ENCODE results near the gene BABAM2. TPM values are rescaled to one million over a fixed set of nuclear protein-coding genes. Genes with fewer than 3 reads are reported as not detected.

The BABAM2 gene
- total and polyA plus RNA-seq, 2 experiments from 2014 or later = 35.2 to 46.1 TPM

DNA sequence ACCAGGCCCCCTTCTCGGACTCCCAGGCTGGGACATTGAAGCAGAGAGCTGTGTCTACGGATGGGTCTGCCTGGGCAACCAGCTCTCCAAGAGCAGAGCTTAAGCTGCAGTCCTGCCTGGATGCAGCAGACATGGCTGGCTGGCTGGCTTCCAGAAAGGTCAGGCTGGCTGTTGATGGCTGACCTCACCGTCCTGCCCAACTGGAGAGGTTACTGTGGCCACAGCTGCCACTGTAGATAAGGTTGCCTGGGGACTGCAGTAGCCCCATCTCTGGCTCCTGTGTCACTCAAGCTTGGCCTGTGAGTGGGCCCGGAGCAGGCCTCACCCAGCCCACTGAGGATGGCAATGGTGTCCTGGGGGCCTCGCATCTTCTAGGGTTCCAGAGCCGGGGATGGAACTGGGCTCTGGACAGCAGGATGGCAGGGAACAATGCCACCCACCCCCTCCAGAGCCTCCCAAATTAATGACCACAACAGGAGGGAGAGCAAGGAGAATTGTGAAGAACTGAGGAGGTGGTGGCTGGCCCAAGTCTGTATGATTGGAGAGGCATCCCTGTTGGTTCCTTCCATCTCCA, 465.1 kb downstream of the BABAM2 start:
- Histone ChIP-seq H3K4me1 (ENCODE audit: insufficient read depth) (peaks cover 7% of the 10 kb centered on the region; the same call in 1 of the 2 replicates), H3K27ac (peak overlapping the region; percentile 43), H3F3A (ENCODE audit: insufficient read depth) (no peaks in the 10 kb centered on the region), H3K79me2 (ENCODE audit: insufficient read depth) (no peaks in the 10 kb centered on the region), H3K4me3 (no peak overlapping the region), H4K20me1 (ENCODE audit: insufficient read depth) (no peaks in the 10 kb centered on the region), H3K9me3 (ENCODE audit: low read depth) (no peaks in the 10 kb centered on the region), H2AFZ (peak overlapping the region; percentile 75), H3K9ac (peak overlapping the region; percentile 80), H3K27me3 (replicated peaks; ENCODE audit: insufficient read depth) (no peaks in the 10 kb centered on the region), H3K9me2 (ENCODE audit: insufficient read depth) (no peaks in the 10 kb centered on the region), H3K36me3 (ENCODE audit: low read depth) (no peaks in the 10 kb centered on the region), H3K4me2 (ENCODE audit: unreplicated experiment) (peak overlapping the region; percentile 1)
- no peak for TF ChIP-seq EZH2phosphoT487 (IDR thresholded peaks at IDR 0.05; ENCODE audit: insufficient read depth, low read depth)
- no peak for TF ChIP-seq EZH2 (IDR thresholded peaks at IDR 0.05; ENCODE audit: insufficient read depth, poor library complexity, severe bottlenecking)
- in situ Hi-C loops (cut with MboI) = no loop called here
- 77 to 81% methylated on average over 6 of the region's 6 CpGs for WGBS, 2 experiments (ENCODE audit: low coverage in 1 of 2, low lambda C conversion rate in 2 of 2, missing lambda C conversion rate in 2 of 2)
- DNase-seq = no peak

DNA sequence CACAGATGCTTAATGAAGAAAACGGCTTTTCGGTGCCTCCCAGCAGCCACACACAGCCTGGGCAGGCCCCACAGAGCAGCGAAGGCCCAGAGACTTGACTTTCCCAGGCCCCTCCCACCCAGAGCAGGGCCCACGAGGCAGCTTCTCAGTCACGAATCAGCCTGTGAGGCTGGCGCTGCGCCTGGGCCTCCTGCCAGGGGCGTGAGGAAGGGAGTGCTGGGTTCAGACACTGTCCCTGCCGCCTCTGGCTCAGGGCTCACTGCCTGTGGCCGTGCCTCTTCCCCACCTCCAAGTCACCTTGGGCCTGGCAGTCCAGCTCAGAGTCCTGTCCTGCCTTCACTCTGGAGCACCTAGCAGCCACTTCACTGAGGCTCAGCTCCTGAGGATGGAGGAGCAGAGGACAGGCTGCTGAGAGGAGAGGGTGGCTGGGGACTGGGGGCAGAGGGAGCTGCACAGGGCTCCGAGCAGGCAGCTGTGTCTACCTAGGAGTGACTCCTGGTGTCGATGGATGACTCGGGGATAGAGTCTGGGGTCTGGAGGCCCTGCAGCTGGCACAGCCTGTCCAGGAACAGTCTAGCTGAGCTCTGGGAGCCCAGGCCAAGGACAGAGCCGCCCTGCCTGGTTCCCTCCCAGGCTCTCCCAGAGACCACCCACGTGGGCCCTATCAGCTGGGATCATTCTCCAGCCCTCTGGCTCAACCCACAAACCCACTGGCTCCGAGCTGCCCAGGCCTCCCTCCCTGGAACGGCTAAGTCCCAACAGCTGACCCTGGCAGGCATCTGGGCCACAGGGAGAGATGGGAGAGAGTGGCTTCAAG, 465.8 kb downstream of the BABAM2 start:
- Histone ChIP-seq H3K27me3 (replicated peaks; ENCODE audit: insufficient read depth) (no peaks in the 10 kb centered on the region), H3K36me3 (ENCODE audit: low read depth) (no peaks in the 10 kb centered on the region), H2AFZ (peak overlapping the region; percentile 75), H4K20me1 (ENCODE audit: insufficient read depth) (no peaks in the 10 kb centered on the region), H3K79me2 (ENCODE audit: insufficient read depth) (no peaks in the 10 kb centered on the region), H3K4me2 (ENCODE audit: unreplicated experiment) (peak overlapping the region; percentile 1), H3K27ac (peak overlapping the region; percentile 43), H3K4me1 (ENCODE audit: insufficient read depth) (peaks cover 7% of the 10 kb centered on the region; the same call in 1 of the 2 replicates), H3F3A (ENCODE audit: insufficient read depth) (no peaks in the 10 kb centered on the region), H3K4me3 (no peak overlapping the region), H3K9ac (peak overlapping the region; percentile 80), H3K9me2 (ENCODE audit: insufficient read depth) (no peaks in the 10 kb centered on the region), H3K9me3 (ENCODE audit: low read depth) (no peaks in the 10 kb centered on the region)
- no peak for TF ChIP-seq EZH2phosphoT487 (IDR thresholded peaks at IDR 0.05; ENCODE audit: insufficient read depth, low read depth)
- no peak for TF ChIP-seq EZH2 (IDR thresholded peaks at IDR 0.05; ENCODE audit: insufficient read depth, poor library complexity, severe bottlenecking)
- peak; percentile 93 for DNase-seq
- whole genome bisulfite sequencing, 2 experiments (ENCODE audit: low coverage in 1 of 2, low lambda C conversion rate in 2 of 2, missing lambda C conversion rate in 2 of 2) = 18 to 23% methylated on average over 16 of the region's 17 CpGs
- in situ Hi-C loops (cut with MboI) = no loop called here

DNA sequence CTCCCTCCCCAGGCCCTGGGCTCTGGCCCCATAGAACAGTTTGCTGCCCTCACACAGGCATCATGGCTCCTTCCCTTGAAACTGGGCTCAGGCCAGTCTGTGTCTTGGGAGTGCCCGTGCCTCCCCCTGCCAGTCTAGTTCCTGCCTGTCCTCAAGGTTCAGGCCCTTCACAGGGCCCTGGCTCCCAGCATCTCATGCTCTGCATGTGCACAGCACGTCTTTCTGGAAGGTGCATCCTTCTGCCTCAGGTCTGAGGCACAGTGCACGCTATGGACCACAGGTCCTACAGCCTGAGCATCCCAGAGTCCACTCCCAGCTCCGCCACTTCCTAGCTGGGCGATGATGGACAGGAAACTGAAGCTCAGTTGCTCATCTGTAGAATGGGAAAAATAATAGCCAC, 466.5 kb downstream of the BABAM2 start:
- no peaks in the 10 kb centered on the region for H3F3A ChIP-seq (ENCODE audit: insufficient read depth)
- no peak overlapping the region for H3K27ac ChIP-seq
- no peak overlapping the region for H3K9ac ChIP-seq
- no peak overlapping the region for H3K4me3 ChIP-seq
- peak; percentile 20 for DNase-seq
- WGBS, 2 experiments (ENCODE audit: low coverage in 1 of 2, low lambda C conversion rate in 2 of 2, missing lambda C conversion rate in 2 of 2) = 87 to 88% methylated on average over 5 of the region's 5 CpGs
- peaks cover 7% of the 10 kb centered on the region; the same call in 1 of the 2 replicates for H3K4me1 ChIP-seq (ENCODE audit: insufficient read depth)
- H3K36me3 ChIP-seq (ENCODE audit: low read depth) = no peaks in the 10 kb centered on the region
- H3K9me2 ChIP-seq (ENCODE audit: insufficient read depth) = no peaks in the 10 kb centered on the region
- no peaks in the 10 kb centered on the region for H3K27me3 ChIP-seq (replicated peaks; ENCODE audit: insufficient read depth)
- H2AFZ ChIP-seq = no peak overlapping the region
- TF ChIP-seq EZH2 (IDR thresholded peaks at IDR 0.05; ENCODE audit: insufficient read depth, poor library complexity, severe bottlenecking) (no peak), EZH2phosphoT487 (IDR thresholded peaks at IDR 0.05; ENCODE audit: insufficient read depth, low read depth) (no peak)
- no peak overlapping the region for H3K4me2 ChIP-seq (ENCODE audit: unreplicated experiment)
- no peaks in the 10 kb centered on the region for H3K79me2 ChIP-seq (ENCODE audit: insufficient read depth)
- H3K9me3 ChIP-seq (ENCODE audit: low read depth) = no peaks in the 10 kb centered on the region
- no peaks in the 10 kb centered on the region for H4K20me1 ChIP-seq (ENCODE audit: insufficient read depth)
- in situ Hi-C loops (cut with MboI) = no loop called here

DNA sequence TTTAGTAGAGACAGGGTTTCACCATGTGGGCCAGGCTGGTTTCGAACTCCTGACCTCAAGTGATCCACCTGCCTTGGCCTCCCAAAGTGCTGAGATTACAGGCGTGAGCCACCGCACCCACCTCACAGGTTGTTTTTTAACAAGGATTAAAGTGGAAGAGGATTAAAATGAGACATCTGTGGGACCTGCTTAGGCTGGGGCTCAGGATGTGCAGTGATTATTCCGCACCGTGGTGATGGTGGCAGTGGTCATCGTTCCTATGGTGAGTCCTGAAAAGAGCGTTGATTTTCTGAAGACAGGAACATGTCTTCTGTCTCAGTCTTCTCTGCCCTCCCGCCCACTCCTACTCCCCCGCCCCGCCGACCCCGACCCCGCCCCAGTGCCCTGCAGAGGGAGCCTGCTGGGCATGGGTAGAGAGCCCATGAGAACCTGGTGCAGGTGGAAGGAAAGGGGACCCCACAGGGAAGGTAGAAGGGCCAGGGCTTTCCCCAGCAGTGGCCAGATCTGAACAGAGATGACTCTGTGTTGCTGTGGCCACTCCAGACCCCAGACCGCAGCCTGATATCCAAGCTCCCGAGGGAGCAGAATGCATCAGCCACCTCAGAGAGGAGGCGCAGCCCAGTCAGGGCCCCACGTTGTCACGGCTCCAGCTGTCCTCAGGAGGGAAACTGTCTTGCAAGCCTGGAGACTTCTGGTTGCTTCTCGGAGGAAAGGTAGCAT, 467.6 kb downstream of the BABAM2 start:
- TF ChIP-seq EZH2 (IDR thresholded peaks at IDR 0.05; ENCODE audit: insufficient read depth, poor library complexity, severe bottlenecking) = no peak
- Histone ChIP-seq H3F3A (ENCODE audit: insufficient read depth) (no peaks in the 10 kb centered on the region), H4K20me1 (ENCODE audit: insufficient read depth) (no peaks in the 10 kb centered on the region), H3K79me2 (ENCODE audit: insufficient read depth) (no peaks in the 10 kb centered on the region), H3K9me3 (ENCODE audit: low read depth) (no peaks in the 10 kb centered on the region), H3K27me3 (replicated peaks; ENCODE audit: insufficient read depth) (no peaks in the 10 kb centered on the region), H3K36me3 (ENCODE audit: low read depth) (no peaks in the 10 kb centered on the region), H3K27ac (no peak overlapping the region), H3K4me1 (ENCODE audit: insufficient read depth) (peaks cover 7% of the 10 kb centered on the region; the same call in 1 of the 2 replicates), H3K4me2 (ENCODE audit: unreplicated experiment) (no peak overlapping the region), H3K9me2 (ENCODE audit: insufficient read depth) (no peaks in the 10 kb centered on the region), H2AFZ (no peak overlapping the region), H3K9ac (no peak overlapping the region), H3K4me3 (no peak overlapping the region)
- no peak for DNase-seq
- in situ Hi-C loops (cut with MboI) = no loop called here
- 87 to 91% methylated on average over 13 to 19 of the region's 19 CpGs for WGBS, 2 experiments (ENCODE audit: low coverage in 1 of 2, low lambda C conversion rate in 2 of 2, missing lambda C conversion rate in 2 of 2)
